Measurements from ENCODE around the gene CCDC154.

The CCDC154 gene

DNA sequence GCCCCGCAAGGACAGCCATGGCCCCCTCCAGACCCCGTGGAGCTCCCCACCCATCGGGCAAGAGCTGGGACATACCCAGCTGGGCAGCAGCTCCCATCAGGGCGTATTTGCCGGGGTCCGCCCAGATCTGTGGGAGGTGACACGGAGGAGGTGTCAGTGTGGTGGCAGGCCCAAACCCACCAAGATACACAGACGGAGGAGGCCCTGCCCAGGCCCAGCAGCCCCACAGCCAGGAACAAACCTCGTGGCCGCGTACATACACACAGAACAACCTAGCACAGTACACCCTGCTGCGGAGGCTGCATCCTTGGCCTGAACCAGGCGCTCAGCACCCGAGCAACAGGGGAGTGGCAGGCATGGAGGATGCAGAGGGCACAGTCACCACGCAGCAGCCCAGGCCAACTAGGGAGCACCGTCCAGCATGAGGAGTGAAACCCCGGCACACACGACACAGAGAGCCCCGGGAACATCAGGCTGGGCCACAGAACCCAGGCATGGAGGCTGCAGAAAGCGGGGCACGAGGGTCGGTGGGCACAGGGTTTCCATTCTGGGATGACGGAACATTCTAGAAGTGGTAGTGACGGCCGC, 4.9 kb upstream of the CCDC154 start:
- no peak for DNase-seq
- no peak overlapping the region for H3K23ac ChIP-seq (ENCODE audit: low read length in 2 of 2)
- H2BK5ac ChIP-seq (ENCODE audit: low read depth, low read length, poor library complexity, severe bottlenecking), result no peak overlapping the region
- no peak overlapping the region for H4K8ac ChIP-seq (ENCODE audit: low read length)
- H3K27ac ChIP-seq (ENCODE audit: low read length, poor library complexity, severe bottlenecking), result no peak overlapping the region
- H2BK120ac ChIP-seq (ENCODE audit: low read depth, low read length), result no peak overlapping the region
- peaks cover 69 to 95% of the 10 kb centered on the region in 2 experiments for H3K36me3 ChIP-seq (ENCODE audit: control insufficient read depth in 1 of 2, insufficient read depth in 2 of 2, low read depth in 1 of 2, low read length in 2 of 2)
- no peak overlapping the region for H3K9ac ChIP-seq (ENCODE audit: low read length)
- no peak overlapping the region for H3K4ac ChIP-seq (ENCODE audit: low read depth in 1 of 2, low read length in 2 of 2)
- no peak overlapping the region for H3K4me2 ChIP-seq (ENCODE audit: low read length, poor library complexity, severe bottlenecking)
- H4K91ac ChIP-seq (ENCODE audit: low read length), result no peak overlapping the region
- no peaks in the 10 kb centered on the region for H3K9me3 ChIP-seq (ENCODE audit: control insufficient read depth, low read length)
- H2BK15ac ChIP-seq (ENCODE audit: low read depth, poor library complexity, severe bottlenecking), result no peak overlapping the region
- no peak overlapping the region for H2AK5ac ChIP-seq (ENCODE audit: low read length, severe bottlenecking)
- no peaks in the 10 kb centered on the region for H3K27me3 ChIP-seq (ENCODE audit: control insufficient read depth in 1 of 2, insufficient read depth in 1 of 2, low read length in 2 of 2)
- no peak overlapping the region for H2AFZ ChIP-seq (ENCODE audit: low read depth, low read length)
- H3K79me1 ChIP-seq (replicated peaks; ENCODE audit: low read length, poor library complexity, severe bottlenecking), result peaks cover 4% of the 10 kb centered on the region
- H3K4me1 ChIP-seq (ENCODE audit: control insufficient read depth, insufficient read depth, low read depth, low read length), result peaks cover 2% of the 10 kb centered on the region
- no peak overlapping the region for H3K14ac ChIP-seq (ENCODE audit: low read length in 2 of 2)
- no peak overlapping the region for H3K4me3 ChIP-seq (ENCODE audit: insufficient read depth in 1 of 2, low read depth in 1 of 2, low read length in 2 of 2)
- H3K18ac ChIP-seq (ENCODE audit: low read depth in 1 of 2, low read length in 2 of 2), result no peak overlapping the region
- WGBS, result 96% methylated on average over 25 of the region's 25 CpGs
- no peak overlapping the region for H2BK12ac ChIP-seq (ENCODE audit: low read length in 2 of 2)

DNA sequence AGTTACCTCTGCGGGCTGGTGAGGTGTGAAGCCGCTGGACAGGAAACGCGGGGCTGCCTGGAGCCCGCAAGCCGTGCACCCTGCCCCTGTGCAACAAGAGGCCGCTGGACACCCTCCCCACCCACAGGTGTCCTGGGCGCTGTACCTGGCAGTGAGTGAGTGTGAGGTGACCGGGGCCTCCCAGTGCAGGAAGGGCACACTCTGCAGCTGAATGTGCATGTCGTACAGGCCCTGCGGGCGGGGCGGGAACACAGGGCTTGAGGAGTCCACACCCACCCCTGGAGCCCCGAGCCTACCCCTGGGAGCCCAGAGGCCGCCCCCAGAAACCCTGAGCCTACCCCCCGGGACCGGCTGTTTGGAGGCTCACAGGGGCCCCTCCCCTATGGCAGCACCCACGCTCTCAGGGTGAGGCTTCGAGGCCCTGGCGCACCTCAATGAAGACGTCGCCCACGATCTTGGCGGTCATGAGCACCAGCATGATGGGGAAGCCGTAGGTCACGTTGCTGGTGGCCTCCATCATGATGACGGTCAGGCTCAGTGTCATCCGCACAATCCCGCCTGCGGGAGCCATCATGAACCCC, 4.3 kb upstream of the CCDC154 start:
- no peak overlapping the region for H3K4me3 ChIP-seq (ENCODE audit: insufficient read depth in 1 of 2, low read depth in 1 of 2, low read length in 2 of 2)
- peaks cover 63 to 89% of the 10 kb centered on the region in 2 experiments for H3K36me3 ChIP-seq (ENCODE audit: control insufficient read depth in 1 of 2, insufficient read depth in 2 of 2, low read depth in 1 of 2, low read length in 2 of 2)
- no peak overlapping the region for H2AK5ac ChIP-seq (ENCODE audit: low read length, severe bottlenecking)
- H3K4me2 ChIP-seq (ENCODE audit: low read length, poor library complexity, severe bottlenecking), result no peak overlapping the region
- H3K27me3 ChIP-seq (ENCODE audit: control insufficient read depth in 1 of 2, insufficient read depth in 1 of 2, low read length in 2 of 2), result no peaks in the 10 kb centered on the region
- H2BK15ac ChIP-seq (ENCODE audit: low read depth, poor library complexity, severe bottlenecking), result no peak overlapping the region
- WGBS, result 95% methylated on average over 30 of the region's 30 CpGs
- peaks cover 3% of the 10 kb centered on the region for H3K79me1 ChIP-seq (replicated peaks; ENCODE audit: low read length, poor library complexity, severe bottlenecking)
- no peak overlapping the region for H2BK120ac ChIP-seq (ENCODE audit: low read depth, low read length)
- H3K18ac ChIP-seq (ENCODE audit: low read depth in 1 of 2, low read length in 2 of 2), result no peak overlapping the region
- no peak overlapping the region for H3K23ac ChIP-seq (ENCODE audit: low read length in 2 of 2)
- H2AFZ ChIP-seq (ENCODE audit: low read depth, low read length), result no peak overlapping the region
- H3K14ac ChIP-seq (ENCODE audit: low read length in 2 of 2), result no peak overlapping the region
- no peaks in the 10 kb centered on the region for H3K9me3 ChIP-seq (ENCODE audit: control insufficient read depth, low read length)
- no peak overlapping the region for H3K4ac ChIP-seq (ENCODE audit: low read depth in 1 of 2, low read length in 2 of 2)
- no peak overlapping the region for H2BK5ac ChIP-seq (ENCODE audit: low read depth, low read length, poor library complexity, severe bottlenecking)
- no peak overlapping the region for H3K9ac ChIP-seq (ENCODE audit: low read length)
- H3K4me1 ChIP-seq (ENCODE audit: control insufficient read depth, insufficient read depth, low read depth, low read length), result peaks cover 2% of the 10 kb centered on the region
- no peak overlapping the region for H4K91ac ChIP-seq (ENCODE audit: low read length)
- H4K8ac ChIP-seq (ENCODE audit: low read length), result no peak overlapping the region
- DNase-seq, result no peak
- H3K27ac ChIP-seq (ENCODE audit: low read length, poor library complexity, severe bottlenecking), result no peak overlapping the region
- H2BK12ac ChIP-seq (ENCODE audit: low read length in 2 of 2), result no peak overlapping the region

DNA sequence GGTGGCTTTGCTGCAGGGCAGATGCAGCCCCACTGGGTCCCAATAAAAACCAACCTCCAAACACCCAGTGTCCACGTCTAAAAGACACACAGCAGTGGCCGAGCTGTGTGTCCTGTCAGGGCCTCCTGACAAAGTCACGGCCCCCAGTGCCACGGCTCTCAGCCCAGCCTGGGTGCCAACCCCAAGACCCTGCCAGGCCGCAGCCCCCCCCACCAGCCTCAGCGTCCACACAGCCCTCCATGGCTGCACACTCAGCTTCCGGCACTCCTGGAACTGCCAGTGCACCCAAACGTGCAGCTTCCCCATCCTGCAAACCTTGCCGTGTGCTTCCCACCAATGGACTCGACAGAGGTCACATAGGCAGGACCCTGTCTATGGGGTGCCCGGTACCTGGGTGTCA, 3.6 kb upstream of the CCDC154 start:
- Histone ChIP-seq H3K4me3 (ENCODE audit: insufficient read depth in 1 of 2, low read depth in 1 of 2, low read length in 2 of 2) (no peak overlapping the region), H2BK12ac (ENCODE audit: low read length in 2 of 2) (no peak overlapping the region)
- WGBS, result 95% methylated on average over 11 of the region's 11 CpGs

DNA sequence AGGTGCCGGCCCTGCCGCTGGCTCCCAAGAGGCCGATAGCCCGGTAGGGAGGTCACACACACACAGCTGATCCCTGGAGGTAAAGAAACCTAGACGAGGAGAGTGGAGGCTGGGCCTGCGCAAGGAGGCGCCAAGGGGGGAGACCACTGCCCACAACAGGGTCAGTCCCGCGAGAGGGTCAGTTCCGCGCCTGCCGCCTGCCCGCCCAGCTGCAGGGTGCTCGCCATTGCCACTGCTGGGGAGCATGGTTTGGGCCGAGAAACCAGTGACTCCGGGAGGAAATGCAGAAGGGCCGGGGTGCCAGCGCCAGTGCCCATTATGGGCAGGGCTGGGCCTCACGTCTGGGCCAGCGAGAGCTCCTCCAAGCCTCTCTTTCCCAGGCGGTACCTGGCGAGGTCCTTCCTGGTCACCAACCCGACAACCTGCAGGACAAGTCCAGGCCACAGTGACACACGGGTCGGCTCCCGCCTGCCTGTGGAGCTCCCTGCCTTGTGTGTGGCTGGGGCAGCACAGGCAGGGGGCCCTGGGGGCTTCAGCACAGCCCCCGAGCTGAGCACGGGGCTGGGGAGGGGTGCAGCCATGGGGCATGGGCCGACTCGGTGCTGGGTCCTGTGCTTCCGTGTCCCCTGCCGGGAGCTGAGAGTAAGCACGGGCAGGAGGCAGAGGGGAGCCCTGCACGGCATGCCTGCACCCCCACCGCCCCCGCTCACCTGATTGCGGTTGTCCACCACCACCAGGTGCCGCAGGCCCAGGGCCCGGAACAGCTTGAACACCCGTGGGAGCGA, 2.1 kb upstream of the CCDC154 start:
- Histone ChIP-seq H3K4me2 (ENCODE audit: low read length, poor library complexity, severe bottlenecking) (no peak overlapping the region), H3K4me1 (ENCODE audit: control insufficient read depth, insufficient read depth, low read depth, low read length) (no peaks in the 10 kb centered on the region), H3K9me3 (ENCODE audit: control insufficient read depth, low read length) (no peaks in the 10 kb centered on the region), H3K18ac (ENCODE audit: low read depth in 1 of 2, low read length in 2 of 2) (no peak overlapping the region), H4K8ac (ENCODE audit: low read length) (no peak overlapping the region), H3K4me3 (ENCODE audit: insufficient read depth in 1 of 2, low read depth in 1 of 2, low read length in 2 of 2) (no peak overlapping the region), H3K27me3 (ENCODE audit: control insufficient read depth in 1 of 2, insufficient read depth in 1 of 2, low read length in 2 of 2) (no peaks in the 10 kb centered on the region), H2AK5ac (ENCODE audit: low read length, severe bottlenecking) (no peak overlapping the region), H3K4ac (ENCODE audit: low read depth in 1 of 2, low read length in 2 of 2) (no peak overlapping the region), H2BK120ac (ENCODE audit: low read depth, low read length) (no peak overlapping the region), H4K91ac (ENCODE audit: low read length) (no peak overlapping the region), H3K27ac (ENCODE audit: low read length, poor library complexity, severe bottlenecking) (no peak overlapping the region), H3K14ac (ENCODE audit: low read length in 2 of 2) (no peak overlapping the region), H3K23ac (ENCODE audit: low read length in 2 of 2) (no peak overlapping the region), H3K9ac (ENCODE audit: low read length) (no peak overlapping the region), H2AFZ (ENCODE audit: low read depth, low read length) (no peak overlapping the region), H2BK5ac (ENCODE audit: low read depth, low read length, poor library complexity, severe bottlenecking) (no peak overlapping the region), H3K36me3 (ENCODE audit: control insufficient read depth in 1 of 2, insufficient read depth in 2 of 2, low read depth in 1 of 2, low read length in 2 of 2) (peaks cover 43 to 69% of the 10 kb centered on the region in 2 experiments), H3K79me1 (replicated peaks; ENCODE audit: low read length, poor library complexity, severe bottlenecking) (peaks cover 3% of the 10 kb centered on the region), H2BK15ac (ENCODE audit: low read depth, poor library complexity, severe bottlenecking) (no peak overlapping the region), H2BK12ac (ENCODE audit: low read length in 2 of 2) (no peak overlapping the region)
- WGBS, result 94% methylated on average over 41 of the region's 41 CpGs
- DNase-seq, result no peak

More for the DNA sequence above, 3.6 kb upstream of the CCDC154 start:
- H4K8ac ChIP-seq (ENCODE audit: low read length), result no peak overlapping the region
- H3K9ac ChIP-seq (ENCODE audit: low read length), result no peak overlapping the region
- H3K79me1 ChIP-seq (replicated peaks; ENCODE audit: low read length, poor library complexity, severe bottlenecking), result peaks cover 3% of the 10 kb centered on the region
- no peak overlapping the region for H2BK120ac ChIP-seq (ENCODE audit: low read depth, low read length)
- no peak overlapping the region for H3K27ac ChIP-seq (ENCODE audit: low read length, poor library complexity, severe bottlenecking)
- no peak overlapping the region for H2BK5ac ChIP-seq (ENCODE audit: low read depth, low read length, poor library complexity, severe bottlenecking)
- H2AK5ac ChIP-seq (ENCODE audit: low read length, severe bottlenecking), result no peak overlapping the region
- no peak overlapping the region for H3K4ac ChIP-seq (ENCODE audit: low read depth in 1 of 2, low read length in 2 of 2)
- H3K36me3 ChIP-seq (ENCODE audit: control insufficient read depth in 1 of 2, insufficient read depth in 2 of 2, low read depth in 1 of 2, low read length in 2 of 2), result peaks cover 57 to 83% of the 10 kb centered on the region in 2 experiments
- H3K9me3 ChIP-seq (ENCODE audit: control insufficient read depth, low read length), result no peaks in the 10 kb centered on the region
- H3K18ac ChIP-seq (ENCODE audit: low read depth in 1 of 2, low read length in 2 of 2), result no peak overlapping the region
- H4K91ac ChIP-seq (ENCODE audit: low read length), result no peak overlapping the region
- no peak overlapping the region for H3K14ac ChIP-seq (ENCODE audit: low read length in 2 of 2)
- H2BK15ac ChIP-seq (ENCODE audit: low read depth, poor library complexity, severe bottlenecking), result no peak overlapping the region
- H3K4me1 ChIP-seq (ENCODE audit: control insufficient read depth, insufficient read depth, low read depth, low read length), result peaks cover 2% of the 10 kb centered on the region
- no peak for DNase-seq
- H3K23ac ChIP-seq (ENCODE audit: low read length in 2 of 2), result no peak overlapping the region
- no peaks in the 10 kb centered on the region for H3K27me3 ChIP-seq (ENCODE audit: control insufficient read depth in 1 of 2, insufficient read depth in 1 of 2, low read length in 2 of 2)
- H3K4me2 ChIP-seq (ENCODE audit: low read length, poor library complexity, severe bottlenecking), result no peak overlapping the region
- H2AFZ ChIP-seq (ENCODE audit: low read depth, low read length), result no peak overlapping the region

Measured in mesenchymal stem cell (in vitro differentiated cells and primary cell).